Activated CD8-positive, alpha-beta memory T cell treated with anti-CD3 and anti-CD28 coated beads for 24 hours (primary cell): Measurements from ENCODE around the gene POSTN.
"Not testable (repeated sequence)": the region's sequence is repeated elsewhere in the genome, so short reads cannot be mapped to it uniquely, and the experiment has no call there.

Experiments used
- DNase-seq: peaks from one replicate; pipeline ENCODE4 v3.0.0-alpha.2; 2020

POSTN gene

DNA sequence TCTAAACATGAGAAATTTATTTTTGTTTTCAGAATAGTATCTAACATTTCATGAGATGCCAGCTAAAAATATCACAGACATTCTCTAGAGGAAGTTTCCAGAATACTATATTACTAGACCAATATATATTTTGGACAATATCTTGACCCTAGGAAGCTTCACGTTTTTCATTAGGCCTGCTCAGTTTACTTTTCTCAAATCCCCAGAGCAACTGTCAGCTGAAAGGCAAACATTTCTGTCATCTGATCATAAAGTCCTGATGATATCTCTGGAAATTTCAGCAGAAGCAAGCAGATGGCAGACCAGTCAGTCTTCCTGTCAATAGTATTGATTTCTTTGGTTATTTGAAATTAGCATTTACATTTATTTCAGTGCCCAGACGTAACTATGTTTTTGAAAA lies 4.0 kb downstream of the POSTN start:
- DNase-seq, result no peak

DNA sequence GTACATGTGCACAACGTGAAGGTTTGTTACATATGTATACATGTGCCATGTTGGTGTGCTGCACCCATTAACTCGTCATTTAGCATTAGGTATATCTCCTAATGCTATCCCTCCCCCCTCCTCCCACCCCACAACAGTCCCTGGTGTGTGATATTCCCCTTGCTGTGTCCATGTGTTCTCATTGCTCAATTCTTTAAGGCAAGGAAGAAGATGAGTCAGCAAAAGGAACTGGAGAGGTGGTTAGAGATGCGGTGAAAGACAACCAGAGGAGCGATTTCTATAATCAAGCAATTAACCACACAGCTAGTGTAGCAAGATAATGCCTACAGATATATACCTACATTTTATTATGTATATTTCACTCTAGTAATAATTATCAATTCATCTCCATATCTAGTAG lies 9.2 kb downstream of the POSTN start:
- not testable (repeated sequence) for DNase-seq

DNA sequence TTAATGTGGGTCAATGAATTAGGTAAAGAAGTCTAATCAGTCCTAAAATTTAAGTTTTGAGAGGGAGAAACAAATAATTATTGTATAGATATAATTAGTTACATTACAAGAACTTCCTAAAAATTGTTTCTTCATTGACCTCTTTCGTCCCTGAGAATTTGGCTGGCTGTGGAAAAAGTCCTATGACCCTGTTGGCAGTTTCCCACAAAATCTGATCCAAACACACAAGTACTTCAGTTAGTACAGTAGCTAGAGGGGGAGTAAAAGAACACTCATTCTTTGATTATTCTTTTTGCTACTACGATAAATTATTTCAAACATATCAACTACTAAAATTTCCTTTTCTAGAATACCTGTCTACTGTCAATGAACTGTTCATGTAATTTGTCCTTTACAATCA lies 11.3 kb downstream of the POSTN start:
- DNase-seq, result no peak

DNA sequence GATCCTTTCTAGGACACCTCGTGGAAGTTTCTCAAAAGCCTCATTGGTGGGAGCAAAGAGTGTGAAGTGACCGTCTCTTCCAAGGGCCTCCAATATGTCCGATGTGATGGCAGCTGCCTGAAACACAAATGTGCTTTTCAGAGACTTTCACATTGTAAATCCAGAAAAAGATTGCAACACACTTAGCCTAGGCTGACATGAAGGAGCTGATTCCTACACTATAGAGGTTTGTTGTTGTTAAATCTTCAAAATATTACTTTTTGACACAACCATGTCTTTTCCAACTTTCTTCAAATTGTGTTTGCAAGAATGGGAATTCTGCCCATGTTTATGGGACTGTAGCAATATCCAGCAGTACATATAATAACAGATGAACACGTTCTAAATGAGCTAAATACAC lies 12.4 kb downstream of the POSTN start:
- no peak for DNase-seq

DNA sequence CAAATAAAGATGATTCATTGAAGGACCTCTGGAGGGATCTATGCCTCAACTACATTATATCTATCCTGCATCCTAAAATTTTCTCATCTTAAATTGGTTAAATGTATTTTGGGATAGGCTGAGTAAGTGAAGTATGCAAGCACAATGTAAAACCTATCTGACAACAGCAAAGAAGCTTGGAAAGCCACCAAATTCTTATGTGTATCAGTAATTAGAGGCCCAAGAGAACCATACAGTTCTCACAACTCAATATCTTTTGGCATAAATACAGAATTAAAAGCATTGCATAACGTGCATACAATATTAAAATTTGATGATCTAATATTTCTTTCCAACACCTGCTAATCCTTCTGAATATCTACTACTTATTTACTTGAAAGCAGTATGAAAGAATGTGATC lies 13.0 kb downstream of the POSTN start:
- DNase-seq, result no peak

DNA sequence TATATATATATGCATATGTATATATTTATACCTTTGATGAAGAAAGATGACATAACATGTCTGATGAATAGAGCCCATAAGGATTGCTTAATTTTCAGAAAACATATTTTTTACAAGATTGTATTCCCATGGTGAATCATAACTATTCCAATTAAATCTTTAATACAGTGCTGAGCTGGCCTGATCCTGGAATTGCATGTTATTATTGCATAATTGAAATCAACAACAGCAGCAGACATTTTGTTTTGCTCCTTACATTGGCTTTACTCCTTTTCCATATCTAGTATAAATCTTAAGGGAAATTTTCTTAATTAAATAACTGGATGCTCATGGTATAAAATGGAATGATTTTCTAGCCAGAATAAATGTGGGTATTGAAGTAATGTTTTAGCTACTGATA lies 22.0 kb downstream of the POSTN start:
- no peak for DNase-seq

DNA sequence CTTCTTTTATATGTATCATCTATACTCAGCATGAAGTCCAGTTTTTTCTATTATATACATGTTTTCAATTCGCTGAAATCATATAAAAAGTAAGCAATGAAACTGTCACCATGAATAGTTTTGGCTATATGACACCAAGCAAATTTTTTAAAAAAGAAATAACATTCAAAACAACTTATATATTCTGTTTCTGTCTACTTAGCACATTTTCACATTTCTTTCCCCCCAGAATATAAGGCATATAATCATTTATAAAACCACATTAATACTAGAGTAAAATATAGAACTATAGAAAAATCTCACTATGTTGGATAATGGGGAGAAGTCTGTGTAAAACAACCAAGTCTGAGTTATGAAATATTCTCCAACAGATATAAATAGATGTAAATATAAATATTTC lies 33.1 kb downstream of the POSTN start:
- DNase-seq, result no peak

DNA sequence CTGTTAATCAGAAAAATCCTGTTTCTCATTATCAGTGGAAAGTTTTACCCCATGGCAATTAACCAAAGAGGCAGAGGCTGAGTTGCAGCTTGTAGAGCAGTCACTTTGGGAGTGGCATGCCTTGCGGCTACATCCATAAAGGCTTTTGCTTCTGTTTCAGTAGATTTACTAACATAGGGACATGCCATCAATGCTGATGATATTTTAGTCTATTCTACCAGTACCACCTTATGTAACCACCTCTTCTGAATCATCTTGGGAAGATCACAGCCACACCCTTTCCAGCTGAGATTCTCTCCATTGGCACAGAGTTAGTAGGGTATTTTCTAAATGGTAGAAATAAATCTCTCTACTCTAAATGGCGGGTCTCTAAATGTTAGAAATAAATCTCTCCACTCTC lies 37.5 kb downstream of the POSTN start:
- no peak for DNase-seq

DNA sequence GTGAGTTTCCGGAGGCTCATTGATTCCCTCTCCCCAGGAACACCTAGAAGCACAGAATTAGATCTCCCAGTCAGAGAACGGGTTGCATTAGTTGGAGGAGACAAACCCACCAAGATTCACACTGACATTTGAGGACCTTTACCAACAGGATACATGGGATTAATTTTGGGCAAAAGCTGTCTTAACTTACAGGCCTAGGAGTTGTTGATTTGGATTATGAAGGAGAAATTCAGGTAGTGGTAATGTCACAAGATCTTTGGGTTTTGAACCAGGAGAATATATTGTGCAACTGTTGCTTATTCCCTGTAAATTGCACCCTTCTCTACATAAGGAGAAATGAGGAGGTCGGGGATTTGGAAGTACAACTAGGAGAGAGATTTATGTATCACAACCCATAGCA lies 38.0 kb downstream of the POSTN start:
- DNase-seq, result no peak

DNA sequence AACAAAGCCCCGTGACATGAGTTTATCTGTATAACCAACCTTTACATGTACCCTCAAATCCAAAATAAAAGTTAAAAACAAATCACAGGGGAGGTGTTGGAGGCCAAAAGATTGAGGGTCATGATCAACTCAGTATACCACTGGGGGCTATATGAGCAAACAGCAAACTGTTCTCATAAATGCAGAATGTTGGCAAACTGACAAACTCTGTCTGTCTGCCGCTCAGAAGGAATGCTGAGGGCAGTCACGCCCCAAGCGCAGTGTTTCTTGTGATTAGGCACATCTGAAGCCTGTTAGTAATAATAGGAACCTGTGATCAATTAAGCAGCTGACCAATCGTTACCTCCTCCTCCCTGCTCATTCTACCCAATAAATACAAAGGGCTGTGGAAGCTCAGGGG lies 39.8 kb downstream of the POSTN start:
- DNase-seq, result not testable (repeated sequence)

DNA sequence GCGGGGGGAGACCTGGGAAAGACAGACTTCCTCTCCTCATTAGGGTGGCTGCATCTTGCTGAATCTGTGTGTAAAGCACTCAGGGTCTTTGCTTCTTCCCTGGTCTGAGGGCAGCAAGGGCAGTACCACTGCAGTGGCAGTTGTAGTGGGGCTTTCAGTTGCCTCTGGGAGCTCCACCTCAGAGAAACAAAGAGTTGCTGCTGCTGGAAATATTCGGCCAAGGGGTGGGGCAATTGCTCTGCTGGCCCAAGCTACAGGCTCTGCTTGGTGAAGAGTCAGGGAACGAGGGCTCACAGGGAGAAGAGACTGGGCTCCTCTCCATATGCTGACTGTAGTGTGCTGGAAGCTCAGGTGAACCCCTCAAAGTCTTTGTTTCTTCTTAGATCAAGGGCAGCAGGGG lies 52.5 kb downstream of the POSTN start:
- no peak for DNase-seq

DNA sequence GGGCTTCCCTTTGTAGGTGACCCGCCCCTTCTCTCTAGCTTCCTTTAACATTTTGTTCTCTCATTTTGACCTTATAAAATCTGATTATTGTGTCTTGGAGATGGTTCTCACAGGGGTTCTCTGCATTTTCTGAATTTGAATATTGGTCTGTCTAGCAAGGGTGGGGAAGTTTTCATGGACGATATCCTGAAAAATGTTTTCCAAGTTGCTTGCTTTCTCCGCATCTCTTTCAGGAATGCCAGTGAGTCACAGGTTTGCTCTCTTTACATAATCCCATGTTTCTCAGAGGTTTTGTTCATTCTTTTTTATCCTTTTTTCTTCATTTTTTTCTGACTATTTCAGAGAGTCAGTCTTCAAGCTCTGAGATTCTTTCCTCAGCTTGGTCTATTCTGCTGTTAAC lies 53.6 kb downstream of the POSTN start:
- no peak for DNase-seq

DNA sequence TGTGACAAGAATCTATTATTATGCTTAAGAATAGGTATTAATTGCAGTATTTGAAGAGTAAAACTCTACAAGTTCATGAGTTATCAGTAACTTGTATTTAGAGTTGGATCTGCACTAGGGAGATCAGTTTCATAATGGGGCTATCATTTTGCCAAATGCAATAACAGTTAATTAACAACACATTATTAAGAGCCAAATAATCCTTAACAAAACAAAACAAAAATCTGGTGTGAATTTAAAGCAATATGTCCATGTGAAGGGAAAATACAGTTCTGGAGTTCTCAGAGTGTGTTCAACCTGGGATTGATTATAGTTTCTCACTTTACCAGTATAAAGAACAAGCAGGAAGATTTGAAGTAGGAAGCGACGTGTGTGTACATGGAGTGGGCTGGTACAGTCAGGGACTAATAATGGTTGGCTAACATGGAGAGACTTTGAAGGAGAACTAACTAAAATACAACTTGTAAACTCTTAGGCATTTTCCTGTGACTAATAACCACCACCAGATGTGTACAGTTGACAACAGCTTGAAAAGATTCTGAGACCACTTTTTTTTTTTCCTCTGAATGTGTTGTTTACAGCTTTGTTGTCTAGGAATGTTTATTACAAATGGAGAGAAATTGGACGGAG lies 58.5 kb downstream of the POSTN start:
- no peak for DNase-seq

DNA sequence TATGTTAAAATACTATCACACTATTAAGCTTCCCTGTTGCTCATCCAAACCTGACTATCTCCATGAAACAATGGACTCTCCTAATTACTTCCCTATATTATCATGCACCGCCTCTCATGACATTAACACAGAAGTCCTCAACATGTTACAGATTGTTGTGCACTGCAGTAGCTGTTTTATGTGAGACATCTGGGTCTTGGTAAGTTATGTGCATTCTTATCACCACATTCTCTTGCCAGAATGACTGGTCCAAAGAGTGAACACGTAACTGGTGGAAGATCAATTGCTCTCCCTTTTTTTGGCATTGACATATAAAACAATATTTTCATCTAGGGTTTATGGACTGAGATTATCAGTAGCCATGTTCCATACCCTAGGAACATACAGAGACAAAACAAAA lies 59.4 kb downstream of the POSTN start:
- no peak for DNase-seq

DNA sequence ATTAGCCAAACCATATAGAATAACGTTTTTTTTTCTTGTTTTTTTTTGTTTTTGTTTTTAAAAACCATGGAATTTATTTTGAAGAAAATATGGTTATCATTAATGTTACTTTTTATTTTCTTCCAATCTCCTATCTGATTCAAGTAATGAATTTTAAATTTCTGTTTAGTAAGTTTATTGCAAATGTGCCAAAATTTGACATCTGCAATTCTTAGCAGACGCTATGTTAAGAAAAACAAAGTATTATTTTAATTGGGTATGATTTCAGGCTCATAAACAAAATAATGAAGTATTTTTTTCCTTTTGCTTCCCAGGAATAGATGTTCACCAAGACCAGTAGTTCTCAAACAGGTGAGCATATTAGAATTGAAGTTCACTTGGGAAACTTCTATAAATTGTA lies 63.1 kb downstream of the POSTN start:
- DNase-seq, result no peak

DNA sequence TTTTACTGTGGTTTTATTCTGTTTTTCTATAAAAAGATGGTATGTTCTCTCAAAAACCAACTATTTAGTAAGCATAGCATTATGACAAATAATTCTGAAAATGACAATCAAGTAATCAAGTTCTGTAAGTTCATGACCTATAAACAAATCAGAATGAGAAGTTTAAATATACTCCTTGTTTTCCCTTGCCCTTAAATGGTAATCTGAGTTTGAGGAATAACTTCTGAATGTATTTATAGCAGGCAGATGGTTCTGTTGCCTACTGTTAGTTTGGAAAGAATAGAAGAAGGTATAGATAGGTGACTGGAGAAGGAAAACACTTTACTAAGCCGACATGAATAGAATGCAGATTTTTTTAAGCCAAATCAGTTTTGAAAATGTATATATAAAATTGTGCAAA lies 63.9 kb downstream of the POSTN start:
- DNase-seq, result no peak

DNA sequence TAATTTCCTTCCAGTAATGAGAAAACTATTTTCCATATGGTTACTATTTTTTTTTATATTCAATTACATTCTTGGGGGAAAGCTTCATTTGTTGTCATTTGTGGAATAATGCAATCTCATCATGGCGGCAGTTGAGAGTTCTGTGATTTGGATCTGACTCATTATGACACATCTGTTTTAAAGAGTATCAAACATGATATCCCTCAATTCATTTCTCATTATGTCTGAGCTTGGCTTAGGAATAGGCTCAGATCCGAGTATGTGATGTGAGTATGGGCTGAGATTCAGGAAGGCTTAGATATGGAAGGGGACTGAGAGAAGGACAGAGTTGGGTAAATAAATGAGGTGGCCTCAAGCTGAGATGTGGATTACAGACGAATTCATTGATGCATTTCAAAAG lies 64.4 kb downstream of the POSTN start:
- no peak for DNase-seq

DNA sequence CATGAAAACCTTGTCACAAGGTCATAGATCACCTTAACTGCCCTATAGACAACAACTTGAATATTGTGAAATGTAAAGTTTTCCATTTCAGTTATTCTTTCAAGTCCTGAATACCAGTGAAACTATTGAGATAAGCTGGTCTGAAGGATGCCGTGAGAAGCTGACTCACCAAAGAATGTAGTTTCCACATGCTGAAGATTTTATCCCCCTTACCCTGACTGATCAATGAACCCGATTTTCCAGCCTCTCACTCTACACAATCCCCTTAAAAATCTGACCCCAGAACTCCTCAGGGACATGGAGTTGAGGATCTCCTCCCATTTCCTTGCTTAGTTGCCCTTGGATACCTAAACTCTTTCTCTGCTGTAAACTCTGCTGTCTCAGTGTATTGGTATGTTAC lies 67.5 kb downstream of the POSTN start:
- no peak for DNase-seq

DNA sequence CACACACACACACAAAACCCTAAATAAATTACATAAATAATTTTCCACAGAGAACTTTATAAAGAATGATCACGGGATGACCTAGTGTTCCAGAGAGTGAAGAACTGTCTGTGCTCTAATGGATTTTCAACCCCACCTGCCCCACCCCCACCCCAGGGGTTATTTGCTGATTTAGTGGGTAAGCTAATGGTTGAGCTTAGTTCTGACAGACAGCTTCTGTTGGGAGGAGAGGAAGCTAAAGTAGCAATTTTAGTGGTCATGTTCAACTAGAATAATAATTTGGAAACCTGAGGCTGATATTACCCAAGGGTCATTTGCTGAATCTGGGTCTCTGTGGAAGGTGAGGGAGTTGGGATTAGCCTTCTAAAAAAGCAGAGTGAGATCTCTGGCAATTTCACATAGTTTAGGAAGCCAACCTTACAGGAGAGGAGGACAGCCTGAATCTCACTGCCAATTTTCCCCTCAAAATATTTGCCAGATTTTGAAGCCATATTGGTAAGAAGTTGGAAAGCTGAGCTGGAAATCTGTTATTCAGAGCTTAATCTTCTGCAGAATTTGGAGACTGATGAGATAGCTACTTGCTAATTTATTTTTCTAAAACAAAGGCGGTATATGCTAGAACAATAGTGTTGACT lies 68.7 kb downstream of the POSTN start:
- no peak for DNase-seq

DNA sequence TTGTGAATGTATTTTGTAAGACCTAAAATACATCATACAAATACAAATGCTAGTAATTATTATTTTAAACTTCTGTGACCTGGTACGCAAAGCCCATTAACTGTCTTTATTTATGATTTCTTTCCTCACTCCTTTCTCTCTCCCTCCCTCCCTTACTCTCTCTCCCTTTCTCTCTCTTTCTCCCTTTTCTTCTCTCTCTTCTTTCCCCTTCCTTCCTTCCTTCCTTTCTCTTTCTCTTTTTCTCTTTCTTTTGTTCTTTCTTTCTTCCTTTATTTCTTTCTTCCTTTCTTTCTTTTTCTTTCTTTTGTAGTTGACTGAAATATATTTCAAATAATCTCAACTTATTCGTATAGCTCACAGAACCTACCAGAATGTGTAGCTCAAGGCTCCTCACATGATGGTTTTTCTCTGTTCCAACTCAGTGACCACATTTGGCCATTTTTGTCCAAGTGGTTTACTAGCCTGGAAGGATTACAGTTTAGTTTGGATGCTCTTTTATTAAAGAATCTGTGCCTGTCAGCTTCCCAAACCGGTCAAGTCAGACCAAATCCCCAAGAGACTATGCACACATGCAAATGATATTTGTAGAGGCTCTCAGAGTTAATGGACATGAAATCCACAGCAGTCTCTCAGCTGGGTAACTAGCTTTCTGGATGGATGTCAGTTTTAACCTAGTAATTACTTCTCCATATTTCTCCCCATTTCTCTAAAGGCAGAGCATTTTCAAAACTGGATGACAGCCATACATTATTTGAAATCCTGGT lies 71.7 kb downstream of the POSTN start:
- no peak for DNase-seq

DNA sequence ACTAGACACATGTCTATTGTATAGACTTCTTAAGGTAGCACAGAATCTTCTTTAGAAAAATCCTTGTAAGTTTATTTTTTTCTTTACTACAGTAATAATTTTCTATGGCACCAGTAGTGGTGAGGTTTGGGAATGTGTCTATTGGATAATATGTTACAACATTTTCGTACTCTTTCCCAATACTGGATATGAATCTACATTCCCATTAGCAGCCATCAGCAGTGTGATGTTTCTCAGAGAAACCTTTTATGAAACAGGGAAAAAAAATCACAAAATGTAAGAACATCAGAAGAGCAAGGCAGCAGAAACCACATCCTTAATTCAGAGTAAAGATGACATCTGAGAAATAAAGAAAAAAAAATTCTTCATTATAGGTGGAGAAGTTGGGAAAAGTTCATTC lies 83.3 kb downstream of the POSTN start:
- no peak for DNase-seq
